ENCODE results near the gene ARF3.

ARF3 gene

DNA sequence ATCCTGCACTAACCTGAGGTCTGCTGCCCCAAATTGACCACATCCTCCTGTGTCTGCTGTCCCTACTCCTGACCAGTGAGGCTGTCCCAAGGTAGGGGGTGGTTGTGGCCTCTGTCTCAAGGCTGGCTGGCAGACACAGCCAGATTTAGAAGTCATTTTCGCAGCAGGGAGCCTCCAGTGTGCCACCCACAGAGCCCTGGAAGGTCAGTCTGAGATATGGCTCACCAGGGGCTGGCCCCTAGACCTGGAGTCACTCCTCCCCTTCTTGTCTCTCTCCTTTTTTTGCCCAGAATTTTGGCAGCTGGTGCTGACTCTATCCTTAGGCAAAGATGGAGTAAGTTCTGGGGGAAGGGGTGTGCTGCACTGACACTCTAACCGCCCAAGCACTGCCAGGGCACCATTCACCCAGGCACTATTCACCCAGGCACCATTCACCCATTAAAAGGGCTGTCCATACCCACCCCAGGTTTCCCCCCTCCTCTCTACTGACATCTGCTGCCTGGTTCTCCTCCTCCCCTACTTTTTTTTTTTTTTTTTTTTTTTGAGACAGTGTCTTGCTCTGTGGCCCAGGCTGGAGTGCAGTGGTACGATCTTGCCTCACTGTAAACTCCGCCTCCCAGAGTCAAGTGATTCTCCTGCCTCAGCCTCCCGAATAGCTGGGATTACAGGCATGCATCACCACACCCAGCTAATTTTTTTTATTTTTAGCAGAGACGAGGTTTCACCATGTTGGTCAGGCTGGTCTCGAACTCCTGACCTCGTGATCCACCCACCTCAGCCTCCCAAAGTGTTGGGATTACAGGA lies 34.2 kb upstream of the ARF3 start:
- no peak for DNase-seq (ENCODE audit: low read depth in 1 of 2, low spot score in 1 of 2)
- in situ Hi-C loops (cut with HindIII; ENCODE audit: low pct_unique_long_range_greater_than_20kb, low sequenced_read_pairs): no loop called here
- TF ChIP-seq JUND (IDR thresholded peaks at IDR 0.05; ENCODE audit: low read depth): no peak

DNA sequence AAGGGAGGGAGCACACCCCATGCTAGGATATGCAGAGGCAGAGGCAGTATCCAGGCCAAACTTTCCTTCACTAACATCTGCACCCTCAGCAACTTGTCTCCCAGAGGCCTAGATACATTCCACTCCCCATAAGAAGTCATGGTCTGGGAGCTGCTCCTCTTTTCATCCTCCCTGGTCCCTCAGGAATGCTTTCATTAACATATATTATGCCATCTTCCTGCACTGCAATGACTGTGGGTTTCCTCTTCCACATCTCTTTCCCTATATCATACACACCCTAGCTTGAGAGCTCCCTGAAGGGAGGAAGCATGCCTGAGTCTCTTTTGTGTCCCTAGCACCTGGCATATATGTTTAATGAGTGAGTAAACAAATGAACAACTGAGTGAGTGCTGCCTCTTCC lies 33.3 kb upstream of the ARF3 start:
- in situ Hi-C loops (cut with HindIII; ENCODE audit: low pct_unique_long_range_greater_than_20kb, low sequenced_read_pairs): no loop called here
- no peak for TF ChIP-seq JUND (IDR thresholded peaks at IDR 0.05; ENCODE audit: low read depth)
- DNase-seq (ENCODE audit: low read depth in 1 of 2, low spot score in 1 of 2): no peak

DNA sequence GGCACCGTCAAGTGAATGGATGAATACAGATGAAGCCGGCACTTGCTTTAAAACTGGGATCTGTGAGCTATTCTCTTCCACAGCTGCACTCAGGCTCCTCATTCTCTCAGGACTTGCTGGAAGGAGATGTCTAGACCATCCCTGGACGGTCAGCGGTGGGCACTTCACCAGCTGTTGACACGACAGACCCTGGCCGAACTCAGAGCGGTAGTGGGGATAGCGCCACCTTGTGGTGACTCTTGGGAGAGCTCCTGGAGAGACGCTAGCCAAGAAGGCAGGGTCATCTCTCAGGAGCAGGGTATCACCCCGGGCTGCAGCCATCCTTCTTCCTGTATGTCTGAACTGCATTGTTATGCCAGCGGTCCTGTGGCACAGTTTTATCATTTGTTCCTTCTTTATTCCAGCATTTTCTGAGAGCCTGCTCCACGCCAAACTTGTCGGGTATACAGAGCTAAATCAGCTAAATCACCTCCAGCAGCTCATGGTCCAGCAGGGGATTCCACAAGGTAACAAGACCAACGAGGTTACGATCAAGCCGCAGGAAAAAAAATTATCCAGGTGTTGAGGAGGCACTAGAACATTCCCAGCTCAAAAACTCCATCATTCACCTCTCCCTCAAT lies 30.9 kb upstream of the ARF3 start:
- TF ChIP-seq JUND (IDR thresholded peaks at IDR 0.05; ENCODE audit: low read depth): no peak
- peak; percentile 62 to 81 for DNase-seq (ENCODE audit: low read depth in 1 of 2, low spot score in 1 of 2)
- in situ Hi-C loops (cut with HindIII; ENCODE audit: low pct_unique_long_range_greater_than_20kb, low sequenced_read_pairs): no loop called here

DNA sequence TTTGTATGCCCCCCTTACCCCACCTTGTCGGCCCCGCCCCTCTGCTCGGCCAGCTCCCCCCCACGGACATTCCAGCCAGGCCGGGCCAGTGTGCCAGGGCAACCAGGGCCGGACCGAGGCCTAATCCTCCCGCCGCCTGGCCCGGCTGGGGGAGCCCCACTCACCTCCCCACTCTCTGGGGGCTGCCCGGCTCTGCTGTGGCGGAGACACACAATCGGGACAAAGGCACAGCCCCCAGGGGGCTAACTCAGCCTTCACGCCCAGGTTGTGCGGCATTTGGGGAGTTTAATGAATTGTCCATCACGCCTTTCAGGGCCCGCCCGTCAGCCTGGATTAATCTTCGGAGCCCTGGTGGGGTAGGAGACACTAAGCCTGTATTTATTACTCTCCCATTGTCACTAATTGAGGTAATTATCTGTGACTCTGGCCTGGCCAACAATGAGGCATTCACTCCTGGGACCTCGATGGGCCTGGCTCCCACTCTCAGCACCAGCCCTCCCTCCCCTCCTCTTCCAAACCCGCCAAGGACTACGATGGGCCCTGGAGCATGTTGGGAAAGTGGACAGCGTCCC lies 29.5 kb upstream of the ARF3 start:
- TF ChIP-seq JUND (IDR thresholded peaks at IDR 0.05; ENCODE audit: low read depth): no peak
- DNase-seq (ENCODE audit: low read depth in 1 of 2, low spot score in 1 of 2): no peak
- in situ Hi-C loops (cut with HindIII; ENCODE audit: low pct_unique_long_range_greater_than_20kb, low sequenced_read_pairs): no loop called here

DNA sequence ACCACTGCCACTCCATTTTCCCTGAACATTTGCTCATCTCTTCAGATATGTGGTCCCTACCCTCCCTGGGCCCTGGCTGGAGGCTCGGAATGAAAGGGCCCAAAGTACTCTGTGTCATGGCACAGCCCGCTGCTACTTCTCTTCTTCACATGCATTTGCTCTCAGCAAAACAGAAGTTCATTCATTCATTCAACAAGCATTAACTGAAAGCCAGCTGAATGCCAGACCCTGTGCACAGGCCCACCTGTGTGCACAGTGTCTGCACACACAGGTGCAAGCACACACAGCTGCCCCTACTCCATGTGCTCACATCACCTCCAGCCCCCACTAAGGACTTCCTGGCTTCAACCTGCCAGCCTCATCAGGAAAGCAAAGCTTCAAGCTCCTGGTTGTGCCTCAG lies 28.6 kb upstream of the ARF3 start:
- DNase-seq (ENCODE audit: low read depth in 1 of 2, low spot score in 1 of 2): no peak
- in situ Hi-C loops (cut with HindIII; ENCODE audit: low pct_unique_long_range_greater_than_20kb, low sequenced_read_pairs): no loop called here
- no peak for TF ChIP-seq JUND (IDR thresholded peaks at IDR 0.05; ENCODE audit: low read depth)

DNA sequence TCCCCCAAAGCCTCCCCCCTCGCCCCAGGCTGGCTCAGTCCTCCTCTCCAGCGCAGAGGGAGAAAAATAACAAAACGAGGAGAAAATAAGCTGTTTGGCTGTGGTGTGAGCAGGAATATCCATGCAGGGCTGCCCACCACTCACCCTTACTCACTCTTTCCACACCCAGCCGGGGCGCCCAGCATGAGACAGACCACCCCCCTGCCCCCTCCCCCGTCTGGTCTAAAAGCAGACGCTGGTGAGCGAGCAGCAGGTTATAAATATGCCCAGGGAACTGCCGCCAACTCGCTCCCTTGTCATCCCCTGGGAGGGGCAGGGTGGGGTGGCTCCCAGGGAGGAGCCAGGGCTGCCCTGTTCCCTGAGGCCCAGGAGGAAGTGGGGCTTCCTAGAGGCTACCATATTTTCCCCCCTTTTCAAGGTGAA lies 28.2 kb upstream of the ARF3 start:
- no peak for DNase-seq (ENCODE audit: low read depth in 1 of 2, low spot score in 1 of 2)
- TF ChIP-seq JUND (IDR thresholded peaks at IDR 0.05; ENCODE audit: low read depth): no peak
- in situ Hi-C loops (cut with HindIII; ENCODE audit: low pct_unique_long_range_greater_than_20kb, low sequenced_read_pairs): no loop called here

DNA sequence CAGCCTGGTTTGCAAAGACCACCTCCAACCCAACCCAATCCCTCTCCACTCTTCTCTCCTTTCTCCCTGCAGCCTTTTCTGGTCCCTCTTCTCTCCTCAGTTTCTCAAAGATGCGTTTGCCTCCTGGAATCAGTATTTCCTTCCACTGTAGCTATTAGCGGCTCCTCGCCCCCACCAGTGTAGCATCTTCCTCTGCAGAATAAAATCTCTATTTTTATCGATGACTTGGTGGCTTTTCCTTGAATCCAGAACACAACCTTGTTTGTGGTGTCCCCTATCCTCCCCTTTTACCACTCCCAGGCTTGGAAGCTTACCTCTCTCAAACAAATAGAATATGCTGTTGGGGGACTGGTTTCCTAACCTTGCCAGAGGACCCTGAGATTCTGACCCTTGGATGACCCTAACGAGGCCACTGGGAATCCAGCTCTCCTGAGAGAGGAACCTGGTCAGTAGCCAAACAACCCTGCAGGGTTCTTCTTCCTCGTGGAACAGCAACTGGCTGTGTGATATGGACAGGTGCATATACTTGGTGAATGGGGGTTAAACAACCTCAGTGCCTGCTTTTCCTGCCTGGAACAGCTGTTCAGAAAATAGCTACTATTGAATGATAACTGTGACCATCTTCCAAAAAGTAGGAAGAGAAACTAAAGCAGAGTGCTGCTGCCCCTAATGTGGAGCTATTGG lies 25.3 kb upstream of the ARF3 start:
- no peak for TF ChIP-seq JUND (IDR thresholded peaks at IDR 0.05; ENCODE audit: low read depth)
- no peak for DNase-seq (ENCODE audit: low read depth in 1 of 2, low spot score in 1 of 2)
- in situ Hi-C loops (cut with HindIII; ENCODE audit: low pct_unique_long_range_greater_than_20kb, low sequenced_read_pairs): no loop called here

DNA sequence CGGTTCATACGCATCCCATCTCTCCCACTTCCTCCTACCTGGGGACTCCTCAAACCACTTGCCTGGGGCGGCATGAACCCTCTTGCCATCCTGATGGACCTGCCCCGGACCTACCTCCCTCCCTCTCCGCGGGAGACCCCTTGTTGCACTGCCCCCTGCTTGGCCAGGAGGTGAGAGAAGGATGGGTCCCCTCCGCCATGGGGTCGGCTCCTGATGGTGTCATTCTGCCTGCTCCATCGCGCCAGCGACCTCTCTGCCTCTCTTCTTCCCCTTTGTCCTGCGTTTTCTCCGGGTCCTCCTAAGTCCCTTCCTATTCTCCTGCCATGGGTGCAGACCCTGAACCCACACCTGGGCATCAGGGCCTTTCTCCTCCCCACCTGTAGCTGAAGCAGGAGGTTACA lies 24.5 kb upstream of the ARF3 start:
- TF ChIP-seq JUND (IDR thresholded peaks at IDR 0.05; ENCODE audit: low read depth): no peak
- in situ Hi-C loops (cut with HindIII; ENCODE audit: low pct_unique_long_range_greater_than_20kb, low sequenced_read_pairs): no loop called here
- DNase-seq (ENCODE audit: low read depth in 1 of 2, low spot score in 1 of 2): no peak

DNA sequence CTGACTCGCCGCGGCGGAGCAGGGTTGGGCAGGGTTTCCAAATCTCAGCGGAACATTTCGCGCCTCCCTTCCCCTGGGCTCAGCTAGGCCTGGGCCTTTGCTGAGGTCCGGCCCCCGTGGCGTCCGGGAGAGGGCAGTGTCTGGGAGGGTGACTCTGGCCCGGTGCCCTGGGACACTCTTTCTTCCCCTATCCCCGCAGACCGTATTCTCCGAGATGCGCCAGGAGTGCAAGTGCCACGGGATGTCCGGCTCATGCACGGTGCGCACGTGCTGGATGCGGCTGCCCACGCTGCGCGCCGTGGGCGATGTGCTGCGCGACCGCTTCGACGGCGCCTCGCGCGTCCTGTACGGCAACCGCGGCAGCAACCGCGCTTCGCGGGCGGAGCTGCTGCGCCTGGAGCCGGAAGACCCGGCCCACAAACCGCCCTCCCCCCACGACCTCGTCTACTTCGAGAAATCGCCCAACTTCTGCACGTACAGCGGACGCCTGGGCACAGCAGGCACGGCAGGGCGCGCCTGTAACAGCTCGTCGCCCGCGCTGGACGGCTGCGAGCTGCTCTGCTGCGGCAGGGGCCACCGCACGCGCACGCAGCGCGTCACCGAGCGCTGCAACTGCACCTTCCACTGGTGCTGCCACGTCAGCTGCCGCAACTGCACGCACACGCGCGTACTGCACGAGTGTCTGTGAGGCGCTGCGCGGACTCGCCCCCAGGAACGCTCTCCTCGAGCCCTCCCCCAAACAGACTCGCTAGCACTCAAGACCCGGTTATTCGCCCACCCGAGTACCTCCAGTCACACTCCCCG lies 23.9 kb upstream of the ARF3 start:
- DNase-seq (ENCODE audit: low read depth in 1 of 2, low spot score in 1 of 2): no peak
- TF ChIP-seq JUND (IDR thresholded peaks at IDR 0.05; ENCODE audit: low read depth): no peak
- in situ Hi-C loops (cut with HindIII; ENCODE audit: low pct_unique_long_range_greater_than_20kb, low sequenced_read_pairs): no loop called here

DNA sequence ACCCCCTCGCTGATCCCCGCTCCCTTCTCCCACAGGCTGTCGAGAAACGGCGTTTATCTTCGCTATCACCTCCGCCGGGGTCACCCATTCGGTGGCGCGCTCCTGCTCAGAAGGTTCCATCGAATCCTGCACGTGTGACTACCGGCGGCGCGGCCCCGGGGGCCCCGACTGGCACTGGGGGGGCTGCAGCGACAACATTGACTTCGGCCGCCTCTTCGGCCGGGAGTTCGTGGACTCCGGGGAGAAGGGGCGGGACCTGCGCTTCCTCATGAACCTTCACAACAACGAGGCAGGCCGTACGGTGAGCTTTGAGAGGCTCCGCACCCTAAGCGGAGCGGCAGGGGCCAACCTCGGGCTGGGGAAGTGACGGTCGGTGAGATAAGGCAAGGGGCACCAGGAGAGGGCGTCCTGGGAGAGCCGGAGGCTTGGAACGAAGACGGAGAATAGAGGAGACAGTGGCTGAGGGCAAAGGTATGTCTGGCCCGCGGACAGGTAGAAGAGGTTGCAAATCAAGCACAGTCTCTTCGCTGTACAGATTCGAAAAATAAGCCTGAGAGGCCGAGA lies 23.2 kb upstream of the ARF3 start:
- TF ChIP-seq JUND (IDR thresholded peaks at IDR 0.05; ENCODE audit: low read depth): no peak
- in situ Hi-C loops (cut with HindIII; ENCODE audit: low pct_unique_long_range_greater_than_20kb, low sequenced_read_pairs): no loop called here
- no peak for DNase-seq (ENCODE audit: low read depth in 1 of 2, low spot score in 1 of 2)

DNA sequence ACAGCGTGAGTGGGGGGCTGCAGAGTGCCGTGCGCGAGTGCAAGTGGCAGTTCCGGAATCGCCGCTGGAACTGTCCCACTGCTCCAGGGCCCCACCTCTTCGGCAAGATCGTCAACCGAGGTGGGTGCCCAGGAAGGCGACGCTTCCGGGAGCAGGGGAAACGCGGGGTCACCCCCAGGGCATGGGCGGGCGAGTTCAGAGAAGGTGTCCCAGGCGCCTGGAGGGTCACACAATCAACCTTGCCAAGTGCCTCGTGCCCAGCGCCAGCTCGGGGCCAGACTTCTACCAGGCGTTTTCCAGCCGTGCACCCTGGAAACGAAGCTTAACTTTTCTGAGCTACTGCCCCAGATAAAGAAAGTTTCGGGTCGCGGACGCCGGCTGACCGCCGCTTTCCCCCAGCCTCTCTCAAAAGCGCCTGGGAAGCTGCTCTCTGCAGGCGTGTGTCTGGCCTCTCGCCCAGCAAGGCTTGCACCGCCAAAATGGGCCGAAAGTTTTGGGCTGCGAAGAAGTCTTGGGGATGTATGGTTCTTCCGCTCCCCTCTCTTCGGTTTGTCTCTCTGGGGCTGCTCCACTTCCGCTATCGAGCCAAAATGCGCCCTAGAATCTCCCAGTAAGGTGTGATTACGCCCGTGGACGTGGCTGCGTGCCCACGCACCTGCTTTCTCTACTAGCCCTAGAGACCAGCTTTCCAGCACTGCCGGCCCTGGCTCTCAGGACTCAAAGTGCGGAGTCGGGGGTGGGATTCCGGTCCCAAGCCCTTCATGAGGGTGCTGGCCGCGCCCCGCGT lies 22.5 kb upstream of the ARF3 start:
- in situ Hi-C loops (cut with HindIII; ENCODE audit: low pct_unique_long_range_greater_than_20kb, low sequenced_read_pairs): no loop called here
- DNase-seq (ENCODE audit: low read depth in 1 of 2, low spot score in 1 of 2): no peak
- no peak for TF ChIP-seq JUND (IDR thresholded peaks at IDR 0.05; ENCODE audit: low read depth)

Measured in T47D (cell line).